Thoracic aorta (tissue), 2 donors: ENCODE data around the gene ST6GALNAC3. TPM values are rescaled to one million over a fixed set of nuclear protein-coding genes. Genes with fewer than 3 reads are reported as not detected.

Source experiments
- ATAC-seq: fragments of 150-250 bp; one replicate; pipeline ENCODE4 v1.8.0; 2017; ENCODE audit warnings: low read depth; ENCODE audit not compliant: insufficient number of reproducible peaks, low FRiP score
- DNase-seq: peaks from one replicate; pipeline ENCODE4 v3.0.0-alpha.2; 2020; ENCODE audit warnings: low spot score
- H3K27ac ChIP-seq, 2 donors: fragments of 200-600 bp; sonication (generic); 1 replicate in 1 of 2; 2 replicates in 1 of 2; pipeline ENCODE4 v1.5.1; 2016; ENCODE audit warnings: mild to moderate bottlenecking in 2 of 2, moderate library complexity in 2 of 2
- H3K27me3 ChIP-seq: fragments of 200-600 bp; sonication (generic); replicated peaks from 2 replicates; pipeline ENCODE4 v1.6.0; 2016; ENCODE audit warnings: mild to moderate bottlenecking; ENCODE audit not compliant: insufficient read depth
- H3K36me3 ChIP-seq: fragments of 200-600 bp; sonication (generic); one replicate; pipeline ENCODE4 v1.5.1; 2016
- H3K4me1 ChIP-seq, 2 donors: fragments of 200-600 bp; sonication (generic); 1 replicate in 1 of 2; 2 replicates in 1 of 2; pipeline versions ENCODE4 v1.5.1 to v1.6.0; 2016; ENCODE audit warnings: low read depth in 2 of 2, mild to moderate bottlenecking in 1 of 2; ENCODE audit not compliant: control insufficient read depth in 1 of 2
- H3K4me3 ChIP-seq: fragments of 200-600 bp; sonication (generic); 2 replicates; pipeline ENCODE4 v1.5.1; 2016; ENCODE audit warnings: mild to moderate bottlenecking
- H3K9me3 ChIP-seq: fragments of 200-600 bp; sonication (generic); 2 replicates; pipeline ENCODE4 v1.5.1; 2016
- total RNA-seq, 2 donors: library from RNA; depleted of rRNA; stranded (reverse); fragments of >200 nt; gene quantifications; one replicate each; pipeline versions ENCODE4 v1.1.0 to v1.2.3, GENCODE V29; 2016
- TF ChIP-seq, protein P1 (sequence below): fragments of 200-600 bp; sonication (generic); IDR thresholded peaks from one replicate; pipeline ENCODE4 v1.5.1; 2019; ENCODE audit warnings: antibody characterized with exemption

The ST6GALNAC3 gene
- total RNA-seq, 2 donors from 2014 or later: 1.4 to 9.5 TPM

DNA sequence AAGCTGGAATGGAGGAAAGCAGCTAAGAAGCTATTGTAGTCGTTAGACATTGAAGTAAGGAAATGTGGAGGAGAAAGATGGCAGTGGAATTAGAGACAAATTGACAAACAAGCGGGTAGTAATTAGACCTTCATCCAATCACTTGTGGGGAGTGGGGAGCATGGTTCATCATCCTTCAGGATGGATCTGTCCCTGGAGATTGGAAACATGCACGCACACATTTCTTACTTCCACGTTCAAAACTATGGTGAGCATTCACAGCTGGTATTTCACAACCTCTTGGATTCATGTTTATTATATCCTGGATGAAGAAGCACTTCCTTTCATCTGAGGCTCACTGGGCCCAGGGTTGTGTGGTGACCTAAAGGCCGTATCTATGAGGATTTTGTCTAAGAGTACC lies 188.1 kb downstream of the ST6GALNAC3 start:
- Histone ChIP-seq H3K4me3 (no peak overlapping the region), H3K27ac (no peak overlapping the region), H3K36me3 (no peaks in the 10 kb centered on the region), H3K9me3 (no peaks in the 10 kb centered on the region), H3K4me1 (no peaks in the 10 kb centered on the region), H3K27me3 (no peaks in the 10 kb centered on the region)
- DNase-seq: no peak
- no peak for ATAC-seq
- TF ChIP-seq, protein P1, sequence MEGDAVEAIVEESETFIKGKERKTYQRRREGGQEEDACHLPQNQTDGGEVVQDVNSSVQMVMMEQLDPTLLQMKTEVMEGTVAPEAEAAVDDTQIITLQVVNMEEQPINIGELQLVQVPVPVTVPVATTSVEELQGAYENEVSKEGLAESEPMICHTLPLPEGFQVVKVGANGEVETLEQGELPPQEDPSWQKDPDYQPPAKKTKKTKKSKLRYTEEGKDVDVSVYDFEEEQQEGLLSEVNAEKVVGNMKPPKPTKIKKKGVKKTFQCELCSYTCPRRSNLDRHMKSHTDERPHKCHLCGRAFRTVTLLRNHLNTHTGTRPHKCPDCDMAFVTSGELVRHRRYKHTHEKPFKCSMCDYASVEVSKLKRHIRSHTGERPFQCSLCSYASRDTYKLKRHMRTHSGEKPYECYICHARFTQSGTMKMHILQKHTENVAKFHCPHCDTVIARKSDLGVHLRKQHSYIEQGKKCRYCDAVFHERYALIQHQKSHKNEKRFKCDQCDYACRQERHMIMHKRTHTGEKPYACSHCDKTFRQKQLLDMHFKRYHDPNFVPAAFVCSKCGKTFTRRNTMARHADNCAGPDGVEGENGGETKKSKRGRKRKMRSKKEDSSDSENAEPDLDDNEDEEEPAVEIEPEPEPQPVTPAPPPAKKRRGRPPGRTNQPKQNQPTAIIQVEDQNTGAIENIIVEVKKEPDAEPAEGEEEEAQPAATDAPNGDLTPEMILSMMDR: no peak

DNA sequence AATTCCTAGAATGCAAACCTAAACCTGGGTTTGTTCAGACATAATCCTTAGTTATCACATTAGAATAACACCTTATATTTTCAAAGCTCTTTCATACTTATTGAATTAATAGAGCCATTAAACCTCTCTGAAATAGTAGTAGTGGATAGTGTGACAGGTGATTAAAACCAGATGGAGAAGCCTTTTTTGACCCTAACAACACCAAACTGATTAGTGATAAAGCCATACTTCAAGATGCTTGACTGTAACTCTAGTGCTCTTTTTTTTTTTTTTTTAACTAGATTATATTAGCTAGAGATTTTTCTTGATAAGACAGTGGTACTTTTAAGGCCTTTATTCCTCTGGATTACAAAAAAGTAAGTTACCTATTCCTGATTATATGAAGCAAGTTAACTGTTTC lies 190.1 kb downstream of the ST6GALNAC3 start:
- H3K27me3 ChIP-seq: no peaks in the 10 kb centered on the region
- TF ChIP-seq, protein P1: no peak
- no peak for DNase-seq
- H3K27ac ChIP-seq: no peak overlapping the region
- no peak for ATAC-seq
- H3K4me3 ChIP-seq: no peak overlapping the region
- H3K36me3 ChIP-seq: no peaks in the 10 kb centered on the region
- H3K4me1 ChIP-seq: no peaks in the 10 kb centered on the region
- H3K9me3 ChIP-seq: no peaks in the 10 kb centered on the region

DNA sequence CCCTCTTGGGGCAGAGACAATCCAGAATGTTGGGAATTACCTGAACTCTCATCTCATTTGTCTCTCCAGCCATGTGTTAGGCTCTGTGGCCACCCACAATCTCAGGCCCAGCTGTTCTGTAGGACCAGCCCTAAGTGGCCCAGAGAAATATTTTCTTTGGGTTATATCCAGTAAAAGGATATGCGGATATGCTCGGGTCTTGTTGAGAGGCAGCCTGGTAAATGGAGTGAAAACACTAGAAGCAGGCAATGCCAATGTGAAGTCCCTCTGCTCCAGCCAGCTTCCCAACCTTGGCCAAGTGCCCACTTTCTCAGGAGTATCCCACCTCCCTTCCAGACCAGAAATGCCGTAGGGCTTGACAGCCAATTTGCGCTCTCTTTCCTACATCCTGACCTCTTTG lies 192.2 kb downstream of the ST6GALNAC3 start:
- Histone ChIP-seq H3K4me1 (no peaks in the 10 kb centered on the region), H3K4me3 (no peak overlapping the region), H3K27me3 (no peaks in the 10 kb centered on the region), H3K27ac (no peak overlapping the region), H3K9me3 (no peaks in the 10 kb centered on the region), H3K36me3 (no peaks in the 10 kb centered on the region)
- TF ChIP-seq, protein P1: no peak
- ATAC-seq (no peak), DNase-seq (no peak)

DNA sequence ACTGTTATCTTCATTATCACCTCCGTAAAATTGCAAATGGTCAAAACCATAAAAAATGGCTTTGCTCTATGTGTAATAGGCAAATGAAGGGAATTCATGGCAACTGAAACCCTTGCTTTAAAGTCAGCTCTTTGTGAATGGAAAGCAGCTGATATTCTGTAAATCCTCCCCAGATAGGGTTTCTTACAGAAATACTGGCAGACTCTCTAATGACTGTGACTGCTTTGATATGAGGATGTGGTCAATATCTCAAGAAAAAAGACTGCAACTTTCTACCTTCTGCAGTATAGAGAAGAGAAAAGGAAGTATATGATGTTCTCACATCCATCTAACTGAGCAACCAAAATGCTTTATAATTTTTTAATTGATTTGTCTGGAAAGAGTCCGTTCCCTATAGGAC lies 193.1 kb downstream of the ST6GALNAC3 start:
- TF ChIP-seq, protein P1: no peak
- no peaks in the 10 kb centered on the region for H3K4me1 ChIP-seq
- H3K4me3 ChIP-seq: no peak overlapping the region
- no peaks in the 10 kb centered on the region for H3K9me3 ChIP-seq
- no peaks in the 10 kb centered on the region for H3K36me3 ChIP-seq
- H3K27ac ChIP-seq: no peak overlapping the region
- no peak for DNase-seq
- no peak for ATAC-seq
- no peaks in the 10 kb centered on the region for H3K27me3 ChIP-seq

DNA sequence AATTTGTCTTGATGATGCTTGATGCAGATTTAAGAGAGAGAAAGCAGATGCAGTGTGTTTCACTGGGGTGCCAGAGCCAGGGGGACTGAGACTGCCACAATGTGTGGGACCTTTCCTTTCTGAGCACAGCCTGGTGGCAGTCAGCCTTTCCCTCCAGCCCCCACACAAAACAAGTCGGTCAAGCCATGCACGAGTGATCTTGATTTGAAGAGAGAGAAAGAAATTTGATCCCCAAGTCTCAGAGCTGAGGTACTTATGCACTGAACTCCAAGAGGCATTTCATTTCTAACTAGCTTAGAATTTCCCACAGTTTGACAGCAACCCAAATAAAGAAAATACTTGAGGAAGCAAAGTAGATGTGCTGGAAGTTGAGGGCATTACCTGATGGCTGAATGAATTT lies 193.8 kb downstream of the ST6GALNAC3 start:
- H3K27me3 ChIP-seq: no peaks in the 10 kb centered on the region
- ATAC-seq (no peak), DNase-seq (no peak)
- H3K4me3 ChIP-seq: no peak overlapping the region
- TF ChIP-seq, protein P1: no peak
- H3K9me3 ChIP-seq: no peaks in the 10 kb centered on the region
- no peak overlapping the region for H3K27ac ChIP-seq
- no peaks in the 10 kb centered on the region for H3K4me1 ChIP-seq
- no peaks in the 10 kb centered on the region for H3K36me3 ChIP-seq
